WTC11 (cell line): ENCODE measurements around the gene GPN3. TPM values are rescaled to one million over a fixed set of nuclear protein-coding genes. Genes with fewer than 3 reads are reported as not detected.

ENCODE experiments used
- ATAC-seq: fragments of 200-7000 bp; cut with Tn5 transposase; 2 replicates; pipeline ENCODE4 v1.10.0; 2021; ENCODE audit warnings: mild to moderate bottlenecking, moderate library complexity
- CTCF ChIA-PET: fragments of 300-600 bp; sonication (Branson Sonifier 250); formaldehyde crosslinking; loops from one replicate; lab custom pipeline; 2021; ENCODE audit warnings: antibody characterized with exemption; lab: Charles Lee
- POLR2A ChIA-PET: fragments of 350-600 bp; sonication (Branson Sonifier 250); formaldehyde crosslinking; loops from one replicate; lab custom pipeline; 2021; ENCODE audit warnings: antibody characterized with exemption; lab: Charles Lee
- DNase-seq: peaks from one replicate; pipeline ENCODE4 v3.0.0; 2021; ENCODE audit warnings: low spot score
- H3K27ac Mint-ChIP-seq: 2 replicates; pipeline ENCODE4 v1.8.0; 2021; ENCODE audit warnings: mixed read lengths
- H3K27me3 Mint-ChIP-seq: 2 replicates; pipeline ENCODE4 v1.8.0; 2021; ENCODE audit warnings: low read depth, mild to moderate bottlenecking, moderate library complexity, mixed read lengths
- H3K36me3 Mint-ChIP-seq: 2 replicates; pipeline ENCODE4 v1.8.0; 2021; ENCODE audit warnings: mixed read lengths
- H3K4me1 Mint-ChIP-seq: 2 replicates; pipeline ENCODE4 v1.8.0; 2022; ENCODE audit warnings: mixed read lengths
- H3K4me3 Mint-ChIP-seq: 2 replicates; pipeline ENCODE4 v1.8.0; 2021; ENCODE audit warnings: mild to moderate bottlenecking, moderate library complexity, mixed read lengths
- H3K9me3 Mint-ChIP-seq: 2 replicates; pipeline ENCODE4 v1.8.0; 2021; ENCODE audit warnings: mixed read lengths
- ARID4B ChIP-seq: sonication (generic); formaldehyde crosslinking; IDR thresholded peaks from 2 replicates; pipeline ENCODE4 v1.8.0; 2023; ENCODE audit warnings: missing genetic modification reagents, mild to moderate bottlenecking, borderline replicate concordance
- ATF1 ChIP-seq: sonication (generic); formaldehyde crosslinking; IDR thresholded peaks from 2 replicates; pipeline ENCODE4 v1.8.1; 2023; ENCODE audit warnings: mild to moderate bottlenecking, moderate library complexity, missing genetic modification reagents
- ATF3 ChIP-seq: sonication (generic); formaldehyde crosslinking; conservative IDR thresholded peaks from 2 replicates; pipeline ENCODE4 v1.8.1; 2022; ENCODE audit warnings: mild to moderate bottlenecking, missing genetic modification reagents
- CBFB ChIP-seq: sonication (generic); formaldehyde crosslinking; IDR thresholded peaks from 2 replicates; pipeline ENCODE4 v1.8.1; 2022; ENCODE audit warnings: mild to moderate bottlenecking, low read depth, missing genetic modification reagents
- E2F5 ChIP-seq: sonication (generic); formaldehyde crosslinking; IDR thresholded peaks from 2 replicates; pipeline ENCODE4 v1.8.1; 2022; ENCODE audit warnings: mild to moderate bottlenecking, moderate library complexity, missing genetic modification reagents
- ELF4 ChIP-seq: sonication (generic); formaldehyde crosslinking; IDR thresholded peaks from 2 replicates; pipeline ENCODE4 v1.8.1; 2022; ENCODE audit warnings: low read depth, mild to moderate bottlenecking, moderate library complexity, missing genetic modification reagents
- ERG ChIP-seq: fragments of 250-450 bp; sonication (Bioruptor Pico); IDR thresholded peaks from 2 replicates; pipeline ENCODE4 v1.8.0; 2021; ENCODE audit warnings: mild to moderate bottlenecking
- GTF2I ChIP-seq: fragments of 250-450 bp; sonication (Bioruptor Pico); conservative IDR thresholded peaks from 2 replicates; pipeline ENCODE4 v1.4.0; 2021; ENCODE audit warnings: mild to moderate bottlenecking
- HMGA2 ChIP-seq: fragments of 250-450 bp; sonication (Bioruptor Pico); IDR thresholded peaks from 2 replicates; pipeline ENCODE4 v1.4.0; 2021; ENCODE audit warnings: mild to moderate bottlenecking, moderate library complexity
- MXD4 ChIP-seq: fragments of 250-450 bp; sonication (Bioruptor Pico); IDR thresholded peaks from 2 replicates; pipeline ENCODE4 v1.8.0; 2021; ENCODE audit warnings: mild to moderate bottlenecking, moderate library complexity, borderline replicate concordance
- NR1H2 ChIP-seq: sonication (generic); formaldehyde crosslinking; IDR thresholded peaks from 2 replicates; pipeline ENCODE4 v1.9.0; 2021; ENCODE audit warnings: mild to moderate bottlenecking, moderate library complexity, missing genetic modification reagents
- SMAD3 ChIP-seq: sonication (generic); formaldehyde crosslinking; IDR thresholded peaks from 2 replicates; pipeline ENCODE4 v1.8.0; 2022; ENCODE audit warnings: missing genetic modification reagents, mild to moderate bottlenecking, borderline replicate concordance
- SOX15 ChIP-seq: fragments of 250-450 bp; sonication (Bioruptor Pico); IDR thresholded peaks from 2 replicates; pipeline ENCODE4 v1.9.0; 2021; ENCODE audit warnings: mild to moderate bottlenecking
- TEAD1 ChIP-seq: sonication (generic); formaldehyde crosslinking; IDR thresholded peaks from 2 replicates; pipeline ENCODE4 v1.8.0; 2022; ENCODE audit warnings: mild to moderate bottlenecking, missing genetic modification reagents
- USF1 ChIP-seq: sonication (generic); formaldehyde crosslinking; IDR thresholded peaks from 2 replicates; pipeline ENCODE4 v1.8.0; 2022; ENCODE audit warnings: mild to moderate bottlenecking, missing genetic modification reagents
- ZMAT4 ChIP-seq: fragments of 250-450 bp; sonication (Bioruptor Pico); IDR thresholded peaks from 2 replicates; pipeline ENCODE4 v1.9.0; 2021; ENCODE audit warnings: mild to moderate bottlenecking
- ZNF317 ChIP-seq: sonication (generic); formaldehyde crosslinking; IDR thresholded peaks from 2 replicates; pipeline ENCODE4 v1.8.1; 2023; ENCODE audit warnings: low read depth, mild to moderate bottlenecking, moderate library complexity, missing genetic modification reagents, borderline replicate concordance
- ZNF671 ChIP-seq: fragments of 250-450 bp; sonication (Bioruptor Pico); IDR thresholded peaks from 2 replicates; pipeline ENCODE4 v1.8.0; 2021; ENCODE audit warnings: mild to moderate bottlenecking
- ZSCAN18 ChIP-seq: fragments of 250-450 bp; sonication (Bioruptor Pico); IDR thresholded peaks from 2 replicates; pipeline ENCODE4 v2.1.2; 2022; ENCODE audit warnings: mild to moderate bottlenecking, moderate library complexity
- total RNA-seq: library from RNA; stranded (reverse); gene quantifications from 3 replicates; pipeline ENCODE4 v1.2.3, GENCODE V29; 2021

Gene GPN3
- total RNA-seq, 1 experiment from 2014 or later = 46.4 TPM

- POLR2A ChIA-PET = no interaction called here
Observed at GRCh38 chr12:110424237-110424636, 43.8 kb downstream of the GPN3 start.

GRCh38 chr12:110421701-110422100 lies 46.4 kb downstream of the GPN3 start:
- ATAC-seq (no peak), DNase-seq (no peak)
- Mint-ChIP-seq H3K27me3 (0 out of 2 replicates have a peak, but pooled peaks cover 3% of the 10 kb centered on the region), H3K4me3 (no peak overlapping the region), H3K9me3 (no peaks in the 10 kb centered on the region), H3K4me1 (peaks cover 8% of the 10 kb centered on the region; the same call in 1 of the 2 replicates), H3K36me3 (no peaks in the 10 kb centered on the region), H3K27ac (no peak overlapping the region)
- TF ChIP-seq ATF1 (no peak), ARID4B (CRISPR knock-in tag) (no peak), ELF4 (no peak), ZNF317 (no peak), CBFB (CRISPR knock-in tag) (no peak), SMAD3 (no peak), USF1 (CRISPR knock-in tag) (no peak), ZSCAN18 (CRISPR knock-in tag) (no peak), TEAD1 (CRISPR knock-in tag) (no peak)
- ChIA-PET CTCF (interaction anchor here (0.9 to 3.1 kb wide), 3 partner anchors 10 to 466 kb away, joined by 3 to 22 read pairs (median 12); partner anchors contain the start of gene ARPC3), POLR2A (no interaction called here)

More at GRCh38 chr12:110424237-110424636, 43.8 kb downstream of the GPN3 start:
- H3K4me1 Mint-ChIP-seq = peaks cover 8% of the 10 kb centered on the region; the same call in 1 of the 2 replicates
- CTCF ChIA-PET = interaction anchor here (1.0 kb wide), 1 partner anchor 45 kb away, joined by 3 read pairs; the partner anchor contains the start of genes FAM216A and GPN3
- ATAC-seq (peak; percentile 82), DNase-seq (no peak)
- no peaks in the 10 kb centered on the region for H3K9me3 Mint-ChIP-seq
- H3K27me3 Mint-ChIP-seq = no peaks in the 10 kb centered on the region
- no peaks in the 10 kb centered on the region for H3K36me3 Mint-ChIP-seq
- no peak overlapping the region for H3K27ac Mint-ChIP-seq
- no peak for TF ChIP-seq GTF2I (CRISPR knock-in tag)
- TF ChIP-seq MXD4 = no peak
- no peak for TF ChIP-seq NR1H2 (CRISPR knock-in tag)
- TF ChIP-seq HMGA2 (CRISPR knock-in tag) = no peak
- no peak for TF ChIP-seq ERG (CRISPR knock-in tag)
- TF ChIP-seq ATF3 (CRISPR knock-in tag) = no peak
- no peak for TF ChIP-seq ZNF671 (CRISPR knock-in tag)
- TF ChIP-seq SOX15 (CRISPR knock-in tag) = no peak
- no peak for TF ChIP-seq ZMAT4 (CRISPR knock-in tag)
- no peak for TF ChIP-seq E2F5 (CRISPR knock-in tag)
- TF ChIP-seq ELF4 = no peak
- no peak overlapping the region for H3K4me3 Mint-ChIP-seq
